Measurements from ENCODE around the gene SNX30. TPM values are rescaled to one million over a fixed set of nuclear protein-coding genes. Genes with fewer than 3 reads are reported as not detected.

The SNX30 gene
- total RNA-seq, 4 donors from 2014 or later, result 4.8 to 10.2 (median 9.3) TPM

DNA sequence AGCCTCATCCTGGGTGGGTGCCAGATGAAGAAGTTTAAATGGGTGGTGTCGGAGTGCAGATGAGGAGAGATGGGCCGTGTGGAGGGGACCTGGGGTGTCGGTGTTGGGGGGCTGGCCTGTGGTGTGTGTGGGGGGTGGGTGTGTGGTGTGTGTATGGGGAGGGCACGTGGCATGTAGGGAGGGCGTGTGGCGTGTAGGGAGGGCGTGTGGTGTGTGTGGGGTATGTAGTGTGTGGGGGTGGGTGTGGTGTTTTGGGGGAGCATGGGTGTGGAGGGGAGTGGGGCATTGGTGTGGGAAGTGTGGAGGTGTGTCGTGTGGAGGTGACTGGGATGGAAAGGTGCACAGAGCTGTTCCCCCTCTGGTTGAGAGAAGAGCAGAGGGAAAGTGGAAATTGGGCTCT lies 105.6 kb downstream of the SNX30 start:
- Histone ChIP-seq H3K4me1 (peaks cover 0 to 17% (median 0%) of the 10 kb centered on the region in 3 donors), H3K27me3 (no peaks in the 10 kb centered on the region), H3K9me3 (no peaks in the 10 kb centered on the region), H3K36me3 (peaks cover 0 to 33% (median 0%) of the 10 kb centered on the region in 3 donors), H3K4me3 (no peak overlapping the region), H3K27ac (no peak overlapping the region)
- intact Hi-C loops (cut with DNase I), result no loop called here
- TF ChIP-seq, protein P1, sequence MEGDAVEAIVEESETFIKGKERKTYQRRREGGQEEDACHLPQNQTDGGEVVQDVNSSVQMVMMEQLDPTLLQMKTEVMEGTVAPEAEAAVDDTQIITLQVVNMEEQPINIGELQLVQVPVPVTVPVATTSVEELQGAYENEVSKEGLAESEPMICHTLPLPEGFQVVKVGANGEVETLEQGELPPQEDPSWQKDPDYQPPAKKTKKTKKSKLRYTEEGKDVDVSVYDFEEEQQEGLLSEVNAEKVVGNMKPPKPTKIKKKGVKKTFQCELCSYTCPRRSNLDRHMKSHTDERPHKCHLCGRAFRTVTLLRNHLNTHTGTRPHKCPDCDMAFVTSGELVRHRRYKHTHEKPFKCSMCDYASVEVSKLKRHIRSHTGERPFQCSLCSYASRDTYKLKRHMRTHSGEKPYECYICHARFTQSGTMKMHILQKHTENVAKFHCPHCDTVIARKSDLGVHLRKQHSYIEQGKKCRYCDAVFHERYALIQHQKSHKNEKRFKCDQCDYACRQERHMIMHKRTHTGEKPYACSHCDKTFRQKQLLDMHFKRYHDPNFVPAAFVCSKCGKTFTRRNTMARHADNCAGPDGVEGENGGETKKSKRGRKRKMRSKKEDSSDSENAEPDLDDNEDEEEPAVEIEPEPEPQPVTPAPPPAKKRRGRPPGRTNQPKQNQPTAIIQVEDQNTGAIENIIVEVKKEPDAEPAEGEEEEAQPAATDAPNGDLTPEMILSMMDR (IDR thresholded peaks at IDR 0.05), result no peak
- TF ChIP-seq POLR2A (IDR thresholded peaks at IDR 0.05), result no peak
- DNase-seq, result no peak
- WGBS, 2 donors, result 88 to 92% methylated on average over 8 of the region's 8 CpGs

DNA sequence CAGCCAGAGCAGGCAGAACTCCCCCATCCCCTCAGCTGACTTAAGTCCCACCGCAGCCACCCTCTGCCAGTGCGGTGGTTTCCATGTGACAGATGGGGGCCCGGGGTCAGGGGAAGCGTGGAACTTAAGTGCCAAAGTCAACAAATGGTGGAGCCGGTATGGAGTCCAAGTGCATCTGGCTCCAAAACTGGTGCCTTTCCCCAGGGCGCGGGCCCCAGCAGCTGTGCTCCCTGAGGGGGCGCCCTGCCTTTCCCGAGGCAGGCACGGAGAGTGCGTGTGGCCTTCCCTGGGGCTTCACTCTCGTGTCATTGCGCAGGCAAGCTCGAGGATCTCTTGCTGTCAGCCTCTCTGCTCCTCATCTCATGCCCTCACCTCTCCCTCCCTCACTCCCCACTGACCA lies 106.3 kb downstream of the SNX30 start:
- TF ChIP-seq POLR2A (IDR thresholded peaks at IDR 0.05), result no peak
- TF ChIP-seq, protein P1 (IDR thresholded peaks at IDR 0.05), result no peak
- H3K36me3 ChIP-seq, result peaks cover 0 to 27% (median 0%) of the 10 kb centered on the region in 3 donors
- no peak overlapping the region for H3K27ac ChIP-seq
- WGBS, 2 donors, result 86 to 90% methylated on average over 7 to 12 of the region's 14 CpGs
- no peaks in the 10 kb centered on the region for H3K27me3 ChIP-seq
- DNase-seq, result no peak
- H3K9me3 ChIP-seq, result no peaks in the 10 kb centered on the region
- intact Hi-C loops (cut with DNase I), result no loop called here
- H3K4me1 ChIP-seq, result peaks cover 0 to 21% (median 0%) of the 10 kb centered on the region in 3 donors
- H3K4me3 ChIP-seq, result no peak overlapping the region

DNA sequence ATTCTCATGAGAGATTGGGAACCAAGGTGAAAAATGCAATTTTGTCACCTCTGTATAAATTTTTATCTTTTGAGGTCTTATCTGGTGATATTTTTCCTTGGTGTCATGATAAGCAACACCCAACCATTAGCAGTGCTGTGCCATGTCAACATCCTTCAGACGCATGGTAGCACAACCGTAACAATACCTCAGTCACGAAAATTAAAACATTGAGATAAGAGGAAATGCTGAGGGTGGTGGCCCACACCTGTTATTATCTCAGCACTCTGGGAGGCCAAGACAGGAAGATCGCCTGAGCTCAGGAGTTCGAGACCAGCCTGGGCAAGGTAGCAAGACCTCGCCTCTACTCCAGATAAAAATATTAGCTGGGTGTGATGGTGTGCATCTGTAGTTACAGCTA lies 107.4 kb downstream of the SNX30 start:
- H3K4me3 ChIP-seq, result no peak overlapping the region
- H3K36me3 ChIP-seq, result peaks cover 0 to 15% (median 0%) of the 10 kb centered on the region in 3 donors
- no peaks in the 10 kb centered on the region for H3K9me3 ChIP-seq
- TF ChIP-seq, protein P1 (IDR thresholded peaks at IDR 0.05), result no peak
- no peak for TF ChIP-seq POLR2A (IDR thresholded peaks at IDR 0.05)
- H3K27me3 ChIP-seq, result no peaks in the 10 kb centered on the region
- H3K27ac ChIP-seq, result no peak overlapping the region
- peaks cover 0 to 21% (median 0%) of the 10 kb centered on the region in 3 donors for H3K4me1 ChIP-seq
- WGBS, 2 donors, result 89 to 100% methylated on average over 3 to 6 of the region's 6 CpGs
- no peak for DNase-seq
- intact Hi-C loops (cut with DNase I), result no loop called here

GRCh38 chr9:112858625-112859147 lies 108.1 kb downstream of the SNX30 start:
- DNase-seq, result no peak
- Histone ChIP-seq H3K4me3 (no peak overlapping the region), H3K27me3 (no peaks in the 10 kb centered on the region), H3K9me3 (no peaks in the 10 kb centered on the region), H3K4me1 (peaks cover 0 to 21% (median 0%) of the 10 kb centered on the region in 3 donors), H3K36me3 (peaks cover 0 to 10% (median 0%) of the 10 kb centered on the region in 3 donors), H3K27ac (no peak overlapping the region)
- intact Hi-C loops (cut with DNase I), result no loop called here
- WGBS, 2 donors, result 48 to 51% methylated on average over 6 of the region's 6 CpGs
- no peak for TF ChIP-seq POLR2A (IDR thresholded peaks at IDR 0.05)
- TF ChIP-seq, protein P1 (IDR thresholded peaks at IDR 0.05), result no peak

DNA sequence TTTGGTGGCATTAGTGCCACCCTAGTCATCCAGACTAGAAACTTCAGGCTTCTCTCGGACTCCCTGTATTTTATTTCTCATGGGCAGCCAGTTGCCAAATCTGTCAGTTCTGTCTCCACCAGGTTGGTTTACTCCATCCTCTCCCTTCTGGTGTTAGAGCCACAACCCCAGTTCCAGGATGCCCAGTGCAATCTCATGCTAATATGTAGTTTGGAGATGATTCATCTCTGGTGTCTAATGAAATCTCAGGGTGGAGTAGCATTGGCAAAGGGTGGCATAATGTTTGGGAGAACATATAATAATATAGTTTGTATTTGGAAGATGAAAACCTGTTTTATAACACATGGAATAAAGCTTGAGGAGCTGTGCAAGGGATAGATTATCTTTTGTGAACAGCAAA lies 109.9 kb downstream of the SNX30 start:
- TF ChIP-seq, protein P1 (IDR thresholded peaks at IDR 0.05), result no peak
- no peak for TF ChIP-seq POLR2A (IDR thresholded peaks at IDR 0.05)
- DNase-seq, result no peak
- Histone ChIP-seq H3K4me3 (no peak overlapping the region), H3K27ac (no peak overlapping the region), H3K36me3 (peaks cover 0 to 10% (median 0%) of the 10 kb centered on the region in 3 donors), H3K9me3 (no peaks in the 10 kb centered on the region), H3K4me1 (peaks cover 0 to 21% (median 0%) of the 10 kb centered on the region in 3 donors), H3K27me3 (no peaks in the 10 kb centered on the region)
- WGBS, 2 donors, result 93 to 100% methylated on average over 1 of the region's 1 CpG
- intact Hi-C loops (cut with DNase I), result no loop called here

Measured in esophagus squamous epithelium (tissue), 5 donors.